Gastroesophageal sphincter (tissue), 4 donors: ENCODE measurements around the gene HS3ST6. TPM values are rescaled to one million over a fixed set of nuclear protein-coding genes. Genes with fewer than 3 reads are reported as not detected.

Source experiments
- ATAC-seq: fragments of 150-250 bp; one replicate; pipeline ENCODE4 v1.9.1; 2016; ENCODE audit warnings: mild to moderate bottlenecking, moderate library complexity
- H3K27ac ChIP-seq, 4 donors: fragments of 200-600 bp; sonication (generic) in 3 of 4; 1 replicate in 3 of 4; 2 replicates in 1 of 4; pipeline ENCODE4 v1.5.1; 2016 to 2019
- H3K27me3 ChIP-seq: fragments of 200-600 bp; sonication (generic); one replicate; pipeline ENCODE4 v1.5.1; 2019
- H3K36me3 ChIP-seq, 2 donors: fragments of 200-600 bp; sonication (generic); one replicate each; pipeline ENCODE4 v1.5.1; 2019; ENCODE audit warnings: control low read depth in 1 of 2
- H3K4me1 ChIP-seq, 3 donors: fragments of 200-600 bp; sonication (generic); 1 replicate in 2 of 3; 2 replicates in 1 of 3; pipeline ENCODE4 v1.5.1; 2016 to 2019; ENCODE audit warnings: control low read depth in 2 of 3
- H3K4me3 ChIP-seq, 2 donors: fragments of 200-600 bp; sonication (generic); one replicate each; pipeline ENCODE4 v1.5.1; 2019; ENCODE audit warnings: mild to moderate bottlenecking in 1 of 2, moderate library complexity in 1 of 2
- H3K9me3 ChIP-seq, 3 donors: fragments of 200-600 bp; sonication (generic); one replicate each; pipeline ENCODE4 v1.5.1; 2017 to 2019; ENCODE audit warnings: control low read depth in 2 of 3
- EP300 ChIP-seq: sonication (generic); formaldehyde crosslinking; IDR thresholded peaks from one replicate; pipeline ENCODE4 v1.6.1; 2017; ENCODE audit warnings: antibody characterized with exemption, mild to moderate bottlenecking
- POLR2A ChIP-seq, 2 donors: fragments of 450-650 bp; IDR thresholded peaks; one replicate each; pipeline ENCODE4 v1.6.1; 2017; ENCODE audit warnings: antibody characterized with exemption in 2 of 2, mild to moderate bottlenecking in 2 of 2, moderate library complexity in 1 of 2
- POLR2AphosphoS5 ChIP-seq: sonication (generic); formaldehyde crosslinking; IDR thresholded peaks from one replicate; pipeline ENCODE4 v1.6.1; 2017; ENCODE audit warnings: antibody characterized with exemption
- WGBS, 2 donors: methylation state at CpG; one replicate each; pipeline ENCODE4 v1.1.5; 2018; ENCODE audit warnings: low coverage in 1 of 2; 5-methylcytosine and 5-hydroxymethylcytosine counted together
- total RNA-seq, 4 donors: library from RNA; depleted of rRNA; stranded (reverse); fragments of >200 nt; gene quantifications; one replicate each; pipeline ENCODE4 v1.1.0, GENCODE V29; 2016
- TF ChIP-seq, protein P1 (sequence below), 4 experiments: fragments of 200-600 bp in 2 of 4; fragments of 450-650 bp in 2 of 4; sonication (generic) in 1 of 4; IDR thresholded peaks; one replicate each; pipeline ENCODE4 v1.5.1; 2017 to 2019; ENCODE audit warnings: antibody characterized with exemption in 4 of 4, mild to moderate bottlenecking in 2 of 4, moderate library complexity in 2 of 4

Gene HS3ST6
- total RNA-seq, 4 donors from 2014 or later, result not detected

DNA sequence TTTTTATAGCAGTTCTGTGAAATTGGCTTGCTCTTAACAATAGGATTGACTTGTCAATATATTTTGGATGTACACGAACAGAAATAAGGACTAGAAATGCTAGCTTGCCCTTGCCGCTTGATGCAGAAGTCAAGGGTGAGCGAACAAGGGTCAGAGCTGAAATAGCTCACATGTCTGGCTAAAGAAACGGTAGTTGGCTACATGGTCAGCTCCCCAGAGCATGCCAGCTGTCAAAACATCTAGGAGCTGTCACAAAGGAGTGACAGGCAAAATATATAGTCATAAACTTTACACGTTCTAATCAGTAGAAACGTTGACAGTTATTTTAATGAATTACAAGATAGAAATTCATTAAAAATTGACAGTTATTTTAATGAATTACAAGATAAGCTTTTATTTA, 43.4 kb downstream of the HS3ST6 start:
- Histone ChIP-seq H3K4me3 (no peak overlapping the region), H3K36me3 (no peaks in the 10 kb centered on the region), H3K9me3 (no peaks in the 10 kb centered on the region), H3K27me3 (peaks cover 82% of the 10 kb centered on the region), H3K4me1 (peaks cover 0 to 8% (median 3%) of the 10 kb centered on the region in 3 donors), H3K27ac (no peak overlapping the region)
- no peak for ATAC-seq
- TF ChIP-seq POLR2AphosphoS5 (no peak), POLR2A (IDR thresholded peaks at IDR 0.05) (no peak)
- 28 to 32% methylated on average over 6 of the region's 6 CpGs for WGBS, 2 donors

DNA sequence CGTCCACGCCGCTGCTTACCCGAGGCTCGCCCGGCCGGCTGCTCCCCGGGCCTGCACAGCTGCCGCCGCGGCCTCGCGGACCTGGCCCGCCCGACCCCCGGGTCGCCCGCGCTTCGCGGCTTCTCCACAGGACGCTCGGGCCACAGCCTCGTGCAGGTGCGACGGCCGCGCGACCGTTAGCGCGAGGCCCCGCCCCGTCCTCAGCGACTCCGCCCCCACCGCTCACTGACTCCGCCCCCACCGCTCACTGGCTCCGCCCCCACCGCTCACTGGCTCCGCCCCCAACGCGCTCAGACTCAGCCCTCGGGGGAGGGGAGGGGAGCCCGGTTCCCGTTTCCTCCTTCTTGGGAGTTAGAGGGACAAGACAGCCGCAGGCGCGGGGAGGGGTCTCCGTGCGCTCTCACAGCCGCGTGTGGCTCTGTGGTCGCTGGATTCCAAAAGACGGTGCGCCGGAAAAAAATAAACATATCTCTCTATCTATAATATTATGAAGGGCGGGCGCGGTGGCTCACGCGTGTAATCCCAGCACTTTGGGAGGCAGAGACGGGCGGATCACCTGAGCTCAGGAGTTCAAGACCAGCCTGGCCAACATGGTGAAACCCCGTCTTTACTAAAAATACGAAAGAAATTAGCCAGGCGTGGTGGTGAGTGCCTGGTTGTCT, 46.1 kb downstream of the HS3ST6 start, which contains the start of gene MEIOB:
Gene MEIOB, minus strand, starts transcription at position 191 of the 662 bp plus-strand sequence. CDS start 3,989 bp downstream, outside the sequence.
- no peaks in the 10 kb centered on the region for H3K9me3 ChIP-seq

DNA sequence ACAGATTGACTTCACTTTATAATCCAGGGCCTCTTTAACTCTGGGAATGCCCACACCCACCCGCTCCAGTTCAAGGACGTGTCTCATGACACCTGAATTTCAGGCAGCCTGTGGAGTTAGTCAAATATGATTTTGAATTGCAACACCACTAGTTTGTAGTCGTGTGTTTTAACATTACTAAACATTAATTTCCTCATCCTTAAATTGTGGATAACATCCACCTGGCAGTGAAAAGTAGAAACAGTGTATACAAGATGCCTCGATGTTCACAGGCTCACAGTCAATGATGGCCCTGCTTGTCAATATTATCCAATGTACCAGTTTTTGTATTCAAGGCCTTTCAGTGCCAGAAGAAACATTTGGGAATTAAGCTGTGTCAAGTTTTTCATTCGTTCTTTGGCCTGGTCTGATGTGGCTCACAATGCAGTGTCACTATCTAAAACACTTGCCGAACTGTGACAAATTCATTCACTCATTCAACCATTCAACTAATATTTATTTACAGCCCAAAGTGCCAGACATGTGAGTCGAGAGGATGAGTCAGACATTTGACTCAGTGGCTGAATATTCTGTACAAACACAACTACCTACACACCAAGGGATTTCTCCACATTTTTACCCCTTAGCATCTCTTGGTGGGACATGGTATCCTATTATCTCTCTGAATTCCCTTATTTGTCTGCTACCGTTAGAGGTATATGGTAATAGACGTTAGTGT, 47.7 kb downstream of the HS3ST6 start:
- Histone ChIP-seq H3K36me3 (no peaks in the 10 kb centered on the region), H3K9me3 (no peaks in the 10 kb centered on the region), H3K27me3 (peaks cover 41% of the 10 kb centered on the region), H3K27ac (no peak overlapping the region), H3K4me3 (no peak overlapping the region), H3K4me1 (peaks cover 0 to 8% (median 3%) of the 10 kb centered on the region in 3 donors)
- no peak for TF ChIP-seq EP300
- TF ChIP-seq, protein P1, sequence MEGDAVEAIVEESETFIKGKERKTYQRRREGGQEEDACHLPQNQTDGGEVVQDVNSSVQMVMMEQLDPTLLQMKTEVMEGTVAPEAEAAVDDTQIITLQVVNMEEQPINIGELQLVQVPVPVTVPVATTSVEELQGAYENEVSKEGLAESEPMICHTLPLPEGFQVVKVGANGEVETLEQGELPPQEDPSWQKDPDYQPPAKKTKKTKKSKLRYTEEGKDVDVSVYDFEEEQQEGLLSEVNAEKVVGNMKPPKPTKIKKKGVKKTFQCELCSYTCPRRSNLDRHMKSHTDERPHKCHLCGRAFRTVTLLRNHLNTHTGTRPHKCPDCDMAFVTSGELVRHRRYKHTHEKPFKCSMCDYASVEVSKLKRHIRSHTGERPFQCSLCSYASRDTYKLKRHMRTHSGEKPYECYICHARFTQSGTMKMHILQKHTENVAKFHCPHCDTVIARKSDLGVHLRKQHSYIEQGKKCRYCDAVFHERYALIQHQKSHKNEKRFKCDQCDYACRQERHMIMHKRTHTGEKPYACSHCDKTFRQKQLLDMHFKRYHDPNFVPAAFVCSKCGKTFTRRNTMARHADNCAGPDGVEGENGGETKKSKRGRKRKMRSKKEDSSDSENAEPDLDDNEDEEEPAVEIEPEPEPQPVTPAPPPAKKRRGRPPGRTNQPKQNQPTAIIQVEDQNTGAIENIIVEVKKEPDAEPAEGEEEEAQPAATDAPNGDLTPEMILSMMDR (IDR thresholded peaks at IDR 0.05), result no peak
- TF ChIP-seq POLR2AphosphoS5, result no peak
- TF ChIP-seq POLR2A (IDR thresholded peaks at IDR 0.05), result no peak
- ATAC-seq, result no peak
- 47 to 56% methylated on average over 9 of the region's 9 CpGs for WGBS, 2 donors

More for the DNA sequence above, 46.1 kb downstream of the HS3ST6 start, which contains the start of gene MEIOB:
- peak; percentile 39 for ATAC-seq
- H3K4me1 ChIP-seq, result peaks cover 0 to 8% (median 3%) of the 10 kb centered on the region in 3 donors
- H3K27me3 ChIP-seq, result peaks cover 55% of the 10 kb centered on the region
- TF ChIP-seq POLR2A (IDR thresholded peaks at IDR 0.05) (no peak), EP300 (no peak), POLR2AphosphoS5 (no peak)
- TF ChIP-seq, protein P1 (IDR thresholded peaks at IDR 0.05), result no peak
- peak within 1 kb of the TSS in 1 of 2 donors; percentile 28 for H3K4me3 ChIP-seq
- no peak within 1 kb of the TSS for H3K27ac ChIP-seq
- 5 to 7% methylated on average over 3 to 4 of the region's 68 CpGs for WGBS, 2 donors
- H3K36me3 ChIP-seq, result no peaks in the 10 kb centered on the region

DNA sequence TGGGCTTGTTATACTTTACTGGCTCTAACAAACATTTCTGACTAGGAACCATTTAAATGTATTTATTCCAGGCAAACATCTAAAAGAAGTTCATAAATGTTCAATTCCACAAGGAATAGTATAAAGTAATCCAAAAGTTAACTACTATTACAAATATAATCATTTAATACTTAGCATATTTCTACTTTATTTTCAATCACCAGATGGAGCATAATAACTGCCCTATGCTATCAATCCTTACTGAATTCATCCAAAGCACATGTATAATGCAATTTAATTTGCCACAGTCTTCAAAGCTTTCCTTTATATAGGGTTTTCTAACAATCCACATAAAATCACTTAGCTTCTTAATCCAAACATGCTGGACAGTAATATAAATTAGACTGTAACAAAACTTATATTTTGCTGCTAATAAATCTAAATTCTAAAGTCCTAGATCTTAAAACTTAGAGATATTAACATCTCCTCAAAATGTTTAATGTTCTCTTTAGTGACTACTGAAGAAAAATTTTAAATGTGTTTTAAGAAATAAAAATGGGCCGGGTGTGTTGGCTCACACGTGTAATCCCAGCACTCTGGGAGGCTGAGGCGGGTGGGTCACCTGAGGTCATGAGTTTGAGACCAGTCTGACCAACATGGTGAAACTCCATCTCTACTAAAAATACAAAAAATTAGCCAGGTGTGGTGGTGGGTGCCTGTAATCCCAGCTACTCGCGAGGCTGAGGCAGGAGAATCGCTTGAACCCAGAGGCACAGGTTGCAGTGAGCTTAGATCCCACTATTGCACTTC, 52.1 kb downstream of the HS3ST6 start:
- TF ChIP-seq POLR2AphosphoS5, result no peak
- TF ChIP-seq POLR2A (IDR thresholded peaks at IDR 0.05), result no peak
- TF ChIP-seq, protein P1 (IDR thresholded peaks at IDR 0.05), result no peak
- TF ChIP-seq EP300, result no peak
- H3K27ac ChIP-seq, result no peak overlapping the region
- H3K36me3 ChIP-seq, result no peaks in the 10 kb centered on the region
- no peaks in the 10 kb centered on the region for H3K4me1 ChIP-seq
- WGBS, 2 donors, result 40 to 55% methylated on average over 3 of the region's 6 CpGs
- no peaks in the 10 kb centered on the region for H3K9me3 ChIP-seq
- no peak overlapping the region for H3K4me3 ChIP-seq
- ATAC-seq, result no peak
- H3K27me3 ChIP-seq, result peaks cover 39% of the 10 kb centered on the region
